ENCODE data around the gene PGM1.

PGM1 gene

DNA sequence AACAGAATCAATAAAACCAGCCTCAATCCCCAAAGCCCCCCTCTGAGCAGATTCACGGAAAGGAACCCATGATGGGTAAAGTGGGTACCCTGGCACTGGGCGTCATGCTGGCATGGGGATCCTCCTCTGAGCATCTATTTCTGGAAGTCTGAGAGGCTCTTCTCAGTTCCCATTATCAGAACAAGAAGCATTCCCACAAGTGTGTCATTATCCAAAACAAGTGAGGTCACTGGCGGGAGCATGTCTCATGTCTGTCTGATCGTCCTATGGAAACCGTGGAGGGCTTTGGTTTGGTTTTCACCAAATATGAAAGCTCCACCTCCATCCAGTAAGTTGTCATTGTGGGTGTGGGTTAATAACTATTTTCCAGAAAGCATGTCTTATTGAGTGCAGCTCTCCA lies 70.7 kb downstream of the PGM1 start:
- DNase-seq (ENCODE audit: low read depth in 1 of 2, low spot score in 1 of 2) = no peak

DNA sequence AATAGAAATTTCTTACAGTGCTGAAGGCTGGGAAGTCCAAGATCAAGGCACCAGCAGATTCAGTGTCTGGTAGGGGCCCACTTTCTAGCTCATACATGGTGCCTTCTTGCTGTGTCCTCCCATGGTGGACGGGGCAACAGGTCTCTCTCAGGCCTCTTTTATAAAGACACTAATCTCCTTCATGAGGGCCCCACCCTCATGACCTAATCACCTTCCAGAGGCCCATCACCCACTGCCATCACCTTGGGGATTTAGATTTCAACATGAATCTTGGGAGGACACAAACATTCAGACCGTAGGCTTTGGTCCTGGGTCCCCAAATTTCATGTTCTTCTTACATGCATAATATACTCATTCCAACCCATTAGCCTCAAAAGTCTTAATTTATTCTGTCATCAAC lies 71.5 kb downstream of the PGM1 start:
- DNase-seq (ENCODE audit: low read depth in 1 of 2, low spot score in 1 of 2) = no peak

DNA sequence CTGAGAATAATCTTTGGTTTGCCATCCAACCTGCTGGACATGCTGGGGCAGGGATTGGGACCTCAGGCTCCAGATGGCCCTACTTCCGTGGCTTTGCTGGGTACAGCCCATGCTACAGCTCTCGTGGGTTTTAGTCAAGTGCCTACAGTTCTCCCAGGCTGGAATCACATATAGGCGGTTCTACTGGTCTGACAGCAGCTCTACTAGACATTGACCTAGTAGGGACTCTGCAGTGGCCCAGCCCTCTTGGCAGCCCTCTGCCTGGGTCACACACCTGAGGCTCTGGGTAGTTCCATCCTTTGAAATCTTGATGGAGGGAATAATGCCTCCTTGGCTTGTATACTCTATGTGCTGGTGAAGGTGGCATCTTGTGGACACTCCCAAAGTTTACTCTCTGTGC lies 72.2 kb downstream of the PGM1 start:
- no peak for DNase-seq (ENCODE audit: low read depth in 1 of 2, low spot score in 1 of 2)

DNA sequence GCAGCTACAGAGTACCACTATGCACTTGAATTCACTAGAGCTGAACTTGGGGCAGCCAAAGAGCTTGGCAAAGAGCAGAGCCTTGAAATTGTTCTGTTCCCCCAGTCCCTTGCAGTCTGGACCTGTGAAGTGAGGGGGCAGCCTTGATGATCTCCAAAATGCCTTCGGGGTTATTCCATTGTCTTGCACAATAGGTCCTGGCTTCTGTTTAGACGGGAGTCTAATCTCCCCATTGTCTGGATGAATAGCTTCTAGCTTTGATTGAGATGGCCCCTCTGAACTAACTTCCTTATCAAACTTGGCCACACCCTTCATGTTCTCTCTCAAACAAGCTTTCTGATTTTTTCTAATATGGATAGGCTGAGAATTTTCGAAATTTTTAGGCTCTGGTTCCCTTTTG lies 72.6 kb downstream of the PGM1 start:
- DNase-seq (ENCODE audit: low read depth in 1 of 2, low spot score in 1 of 2) = no peak

DNA sequence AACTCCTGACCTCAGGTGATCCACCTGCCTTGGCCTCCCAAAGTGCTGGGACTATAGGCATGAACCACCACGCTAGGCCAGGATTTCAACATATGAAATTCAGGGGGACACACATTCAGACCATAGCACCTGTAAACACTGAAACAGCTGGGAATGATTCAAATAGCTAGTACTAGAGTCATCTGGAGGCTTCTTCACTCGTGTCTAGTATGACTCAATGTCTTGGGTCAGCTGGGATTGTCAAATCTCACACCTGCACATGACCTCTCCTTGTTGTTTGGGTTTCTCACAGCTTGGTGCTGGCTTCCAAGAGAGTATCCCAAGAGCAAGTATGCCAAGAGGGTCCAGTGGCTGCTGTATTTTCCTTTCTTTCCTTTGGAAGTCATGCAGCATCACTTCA lies 75.1 kb downstream of the PGM1 start:
- DNase-seq (ENCODE audit: low read depth in 1 of 2, low spot score in 1 of 2) = no peak

DNA sequence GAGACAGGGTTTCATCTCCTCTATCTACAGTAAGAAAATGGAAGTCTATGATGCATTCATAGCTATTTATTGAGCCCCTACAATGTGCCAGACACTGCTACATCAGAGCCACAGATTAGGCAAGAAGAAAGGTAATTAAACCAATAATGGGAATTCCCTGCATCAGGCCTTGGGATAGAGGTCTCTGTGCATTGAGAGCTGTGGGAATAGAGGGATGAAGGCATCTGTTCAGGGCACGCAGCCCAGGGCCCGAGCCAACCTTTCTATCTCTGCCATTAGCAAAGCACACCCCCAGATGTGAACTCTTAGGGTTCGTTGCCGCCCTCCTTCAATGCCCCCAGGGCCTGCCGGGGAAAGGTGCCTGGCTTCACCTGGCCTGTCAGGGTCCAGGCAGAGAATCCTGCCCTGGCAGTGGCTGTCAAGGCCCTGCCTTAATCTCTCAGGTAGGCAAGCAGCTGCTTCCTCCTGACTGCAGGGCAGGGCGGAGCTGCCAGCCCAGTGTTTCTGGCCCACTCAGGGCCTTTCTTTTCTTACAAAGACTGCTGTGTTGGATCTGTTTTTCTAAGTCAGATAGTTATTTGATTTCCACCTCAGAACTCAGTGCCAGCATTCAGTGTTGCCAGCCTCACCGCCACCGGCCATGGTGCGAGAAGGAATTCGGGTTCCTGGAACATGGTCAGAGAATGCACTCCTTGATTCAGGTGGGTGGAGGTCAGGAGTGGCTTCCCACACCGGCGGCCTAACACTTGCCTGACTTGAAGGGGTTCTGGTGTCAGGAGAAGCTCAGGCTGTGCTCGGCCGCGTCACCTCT lies 76.1 kb downstream of the PGM1 start:
- DNase-seq (ENCODE audit: low read depth in 1 of 2, low spot score in 1 of 2) = no peak

DNA sequence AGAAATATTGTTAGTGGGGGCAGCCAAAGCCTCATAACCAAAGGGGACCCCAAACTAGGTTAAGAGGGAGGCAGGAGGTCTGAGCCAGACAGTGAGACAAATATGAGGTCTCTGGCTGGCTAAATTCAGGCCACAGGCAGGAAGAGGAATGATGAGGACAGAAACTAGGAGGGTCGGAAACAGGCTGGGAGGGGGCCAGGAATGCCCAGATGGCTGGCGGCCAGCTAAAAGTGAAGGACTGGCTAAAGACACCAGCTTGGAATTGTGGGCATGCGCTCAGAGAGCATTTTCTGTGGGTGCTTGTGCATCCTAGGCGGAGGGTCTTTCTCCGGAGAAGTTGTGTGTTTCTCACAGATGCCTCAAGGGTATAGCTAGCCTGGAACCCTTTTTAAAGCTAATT lies 77.0 kb downstream of the PGM1 start:
- DNase-seq (ENCODE audit: low read depth in 1 of 2, low spot score in 1 of 2) = no peak

DNA sequence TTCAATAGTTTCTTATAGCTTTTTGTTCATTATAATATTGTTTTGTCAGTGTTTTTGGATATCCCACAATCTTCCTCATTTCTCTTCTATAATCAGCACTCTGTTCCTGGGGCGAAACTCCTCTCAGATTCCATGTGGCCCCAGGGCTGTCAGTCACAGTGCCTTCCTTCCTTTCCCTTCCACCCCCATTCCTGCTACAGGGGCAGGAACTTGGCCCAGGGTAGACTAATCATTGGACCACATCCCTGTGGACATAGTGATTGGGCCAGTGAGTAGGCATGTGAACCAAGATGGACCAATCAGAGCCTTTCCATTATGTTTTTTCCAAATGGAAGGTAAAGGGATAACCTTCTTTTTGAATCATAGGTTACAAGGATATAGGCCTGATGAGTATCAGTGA lies 78.3 kb downstream of the PGM1 start:
- no peak for DNase-seq (ENCODE audit: low read depth in 1 of 2, low spot score in 1 of 2)

DNA sequence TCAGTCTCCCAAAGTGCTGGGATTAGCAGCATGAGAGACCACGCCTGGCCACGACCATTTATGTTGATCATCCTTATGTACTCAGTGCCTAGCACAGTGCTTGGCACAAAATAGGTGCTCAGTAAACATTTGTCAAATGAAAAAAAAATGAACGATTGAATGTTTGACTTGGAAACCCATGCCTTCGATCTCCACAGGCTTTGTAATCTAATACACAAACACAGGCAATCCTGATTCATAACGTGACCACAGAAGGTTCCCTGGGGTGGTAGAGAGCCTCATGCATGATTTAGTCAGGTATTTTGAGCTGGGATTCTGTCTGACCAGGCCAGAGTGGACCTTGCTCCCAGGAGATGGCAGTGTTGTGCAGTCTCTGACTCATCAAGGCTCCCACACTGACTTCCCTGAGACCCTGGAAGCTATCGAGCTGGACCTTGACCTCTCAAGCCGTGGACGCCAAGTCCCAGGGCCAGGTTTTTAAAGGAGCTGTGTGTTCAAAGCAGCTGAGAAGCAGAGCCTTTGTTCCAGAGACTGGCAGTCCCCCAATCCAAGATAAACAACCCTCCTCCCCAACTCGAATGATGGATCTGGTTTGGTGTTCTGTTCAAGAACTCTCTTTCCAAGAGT lies 81.1 kb downstream of the PGM1 start:
- DNase-seq (ENCODE audit: low read depth in 1 of 2, low spot score in 1 of 2) = no peak

DNA sequence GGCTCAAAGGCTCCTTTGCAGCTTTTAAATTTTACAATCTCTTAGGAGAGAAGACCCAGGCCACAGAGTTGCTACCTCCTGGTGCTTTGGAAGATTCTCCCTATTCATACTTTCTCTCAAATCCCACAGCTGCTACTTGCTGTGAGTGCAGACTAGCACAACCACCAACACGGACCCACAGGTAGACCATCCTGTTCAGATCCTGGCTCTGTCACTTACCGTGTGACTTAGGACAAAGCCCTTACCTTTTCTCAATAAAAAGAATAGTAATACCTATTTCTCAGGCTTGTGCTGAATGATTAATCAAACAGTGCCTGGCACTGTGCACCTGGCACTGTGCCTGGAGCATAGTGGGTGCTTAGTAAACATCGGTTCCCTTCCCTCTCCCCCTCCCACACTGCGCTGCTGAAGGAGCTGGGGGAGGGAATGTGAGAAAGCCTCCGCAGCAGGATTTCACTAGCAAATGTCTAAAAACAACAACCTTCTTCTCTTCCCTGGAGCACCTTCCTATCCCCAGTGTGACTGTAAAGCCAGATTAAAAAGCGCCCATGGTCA lies 81.7 kb downstream of the PGM1 start:
- no peak for DNase-seq (ENCODE audit: low read depth in 1 of 2, low spot score in 1 of 2)

DNA sequence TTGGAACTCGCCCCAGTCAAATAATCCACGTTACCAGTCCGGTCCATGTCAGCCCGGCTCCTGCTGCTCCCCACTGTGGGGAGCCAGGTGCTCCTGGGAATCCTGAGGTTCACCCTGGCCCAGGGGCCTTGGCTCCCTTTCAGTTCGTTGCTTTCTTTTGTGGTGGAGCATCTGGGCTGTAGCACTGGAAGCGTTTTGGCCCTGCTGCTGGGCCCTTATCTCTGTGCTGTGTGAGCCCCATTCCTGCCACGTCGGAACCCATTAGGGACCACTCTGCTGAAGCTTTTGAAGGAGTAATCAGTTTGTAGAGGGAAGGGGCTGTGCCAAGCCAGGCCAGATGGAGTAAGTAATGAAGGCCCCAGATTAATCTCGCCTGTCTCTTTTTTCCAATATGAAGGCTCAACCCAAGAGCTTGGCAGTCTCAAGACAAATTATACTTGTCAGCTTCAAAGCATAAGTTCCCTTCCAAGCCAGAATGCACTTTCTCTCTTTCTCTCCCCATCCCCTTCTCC lies 82.3 kb downstream of the PGM1 start:
- DNase-seq (ENCODE audit: low read depth in 1 of 2, low spot score in 1 of 2) = no peak

DNA sequence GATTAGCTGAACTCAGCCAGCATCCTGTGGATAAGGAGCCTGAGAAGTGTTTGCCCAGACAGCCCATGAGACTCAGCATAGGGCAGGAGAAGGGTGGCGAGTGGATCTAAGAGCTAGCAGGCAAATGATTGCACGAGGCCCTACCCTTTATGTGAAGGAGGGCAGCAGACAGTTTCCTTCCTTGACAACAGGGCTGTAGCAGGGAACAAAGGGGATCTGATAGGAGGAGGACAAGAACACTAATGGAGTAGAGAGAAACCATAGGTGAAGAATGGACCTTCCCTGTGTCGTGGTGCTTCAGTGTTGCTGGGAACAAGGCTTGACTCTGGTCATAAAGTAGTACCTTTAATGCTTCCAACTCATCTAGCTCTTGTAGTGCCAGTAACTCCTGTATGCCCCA lies 84.3 kb downstream of the PGM1 start:
- DNase-seq (ENCODE audit: low read depth in 1 of 2, low spot score in 1 of 2) = no peak

DNA sequence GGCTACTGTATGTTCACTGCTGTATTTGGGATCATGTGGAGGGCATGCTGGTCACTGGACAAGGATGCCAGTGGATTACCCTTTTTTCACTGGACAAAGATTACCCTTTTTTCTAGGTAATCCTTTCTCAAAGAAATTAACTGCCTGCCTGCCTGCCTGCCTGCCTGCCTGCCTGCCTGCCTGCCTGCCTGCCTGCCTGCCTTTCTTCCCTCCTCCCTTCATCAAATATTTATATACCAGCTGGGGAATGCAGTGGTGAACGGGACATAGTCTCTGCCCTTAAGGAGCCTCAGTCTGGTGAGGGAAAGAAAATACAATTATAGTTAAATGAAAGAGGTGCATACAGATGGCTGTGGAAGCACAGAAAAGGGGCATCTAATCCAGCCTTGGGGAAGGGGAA lies 85.0 kb downstream of the PGM1 start:
- no peak for DNase-seq (ENCODE audit: low read depth in 1 of 2, low spot score in 1 of 2)

DNA sequence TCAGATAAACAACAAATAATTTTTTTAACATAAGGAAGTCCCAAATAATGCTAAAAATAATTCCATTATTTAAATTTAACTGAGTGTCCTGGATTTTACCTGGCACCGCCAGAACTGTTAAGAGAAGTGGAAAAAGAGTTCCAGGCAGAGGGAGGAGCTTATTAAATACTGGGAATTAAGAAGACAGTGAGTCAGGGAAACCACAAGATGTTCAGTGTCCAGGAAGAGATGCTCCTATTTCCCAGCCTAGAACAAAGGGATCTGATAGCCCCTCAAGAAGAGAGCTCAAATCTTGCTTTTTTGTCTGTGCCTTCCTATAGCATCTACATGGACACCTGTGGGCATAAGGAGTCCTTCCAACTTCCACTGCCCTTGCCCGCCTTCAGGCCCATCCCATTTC lies 85.9 kb downstream of the PGM1 start:
- no peak for DNase-seq (ENCODE audit: low read depth in 1 of 2, low spot score in 1 of 2)

DNA sequence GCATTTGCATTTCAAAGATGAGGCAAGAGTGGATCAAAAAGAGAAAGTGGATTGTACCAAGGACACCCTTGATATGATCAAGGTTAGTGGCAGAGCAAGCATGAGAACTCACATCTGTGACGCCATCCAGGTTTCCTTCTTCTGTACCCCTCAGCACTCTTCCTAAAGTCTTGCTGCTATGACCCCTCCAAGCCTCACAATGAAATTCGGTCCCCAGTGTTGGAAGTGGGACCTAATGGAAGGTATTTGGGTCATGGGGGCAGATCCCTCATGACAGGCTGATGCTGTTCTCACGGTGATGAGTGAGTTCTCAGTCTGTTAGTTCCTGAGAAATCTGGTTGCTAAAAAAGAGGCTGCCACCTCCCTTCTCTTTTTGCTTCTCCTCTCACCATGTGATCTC lies 86.4 kb downstream of the PGM1 start:
- DNase-seq (ENCODE audit: low read depth in 1 of 2, low spot score in 1 of 2) = no peak

DNA sequence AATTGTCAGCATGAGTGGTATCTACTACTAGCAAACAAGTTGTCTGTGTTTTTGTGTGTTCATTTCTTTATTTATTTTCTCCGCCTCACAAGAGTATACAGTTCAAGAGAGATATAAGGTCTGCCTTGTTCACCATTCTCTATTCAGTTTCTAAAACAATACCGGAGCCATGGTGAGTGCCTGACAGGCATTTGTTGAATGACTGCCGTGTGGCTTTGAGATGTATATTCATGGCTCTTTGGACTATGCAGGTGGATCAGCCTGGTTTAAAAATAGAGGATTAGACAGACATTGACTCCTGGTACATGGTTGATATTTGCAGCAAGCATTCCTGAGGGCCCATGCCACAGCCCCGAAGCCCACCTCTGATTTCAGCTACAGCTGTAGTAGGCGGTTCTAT lies 89.7 kb downstream of the PGM1 start:
- no peak for DNase-seq (ENCODE audit: low read depth in 1 of 2, low spot score in 1 of 2)

DNA sequence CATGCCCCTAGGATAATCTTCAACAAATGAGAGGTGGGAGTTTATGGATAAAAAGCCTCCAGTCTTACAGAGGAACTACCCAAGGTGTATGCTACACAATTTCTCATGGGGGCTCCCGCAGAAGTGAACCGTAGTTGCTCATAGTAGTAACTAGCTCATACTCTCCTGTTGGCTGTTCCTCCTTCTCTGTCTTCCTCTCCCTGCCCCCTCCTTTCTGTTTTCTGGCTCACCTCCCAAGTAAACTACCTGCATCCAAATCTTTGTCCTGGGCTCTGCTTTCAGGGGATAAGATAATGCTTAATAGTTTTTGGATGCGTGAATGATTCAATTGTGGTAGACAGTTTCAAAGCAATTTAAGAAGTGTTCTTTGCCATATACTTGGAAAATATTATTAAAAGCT lies 90.5 kb downstream of the PGM1 start:
- no peak for DNase-seq (ENCODE audit: low read depth in 1 of 2, low spot score in 1 of 2)

DNA sequence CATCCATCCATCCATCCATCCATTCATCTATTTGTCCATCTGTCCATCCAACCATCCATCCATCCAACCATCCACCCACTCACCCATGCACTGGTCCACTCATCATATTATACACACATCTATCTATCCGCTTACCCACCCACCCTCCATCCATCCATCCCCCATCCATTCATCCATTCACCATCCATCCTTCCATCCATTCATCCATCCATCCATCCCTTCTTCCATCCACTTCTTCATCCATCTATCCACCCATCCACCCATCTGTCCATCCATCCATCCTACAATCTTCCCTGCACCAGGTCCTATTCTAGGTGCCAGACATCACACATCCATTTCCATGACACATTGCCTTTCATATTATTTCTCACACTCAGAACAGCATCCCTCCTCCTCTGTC lies 93.5 kb downstream of the PGM1 start:
- DNase-seq (ENCODE audit: low read depth in 1 of 2, low spot score in 1 of 2) = no peak

DNA sequence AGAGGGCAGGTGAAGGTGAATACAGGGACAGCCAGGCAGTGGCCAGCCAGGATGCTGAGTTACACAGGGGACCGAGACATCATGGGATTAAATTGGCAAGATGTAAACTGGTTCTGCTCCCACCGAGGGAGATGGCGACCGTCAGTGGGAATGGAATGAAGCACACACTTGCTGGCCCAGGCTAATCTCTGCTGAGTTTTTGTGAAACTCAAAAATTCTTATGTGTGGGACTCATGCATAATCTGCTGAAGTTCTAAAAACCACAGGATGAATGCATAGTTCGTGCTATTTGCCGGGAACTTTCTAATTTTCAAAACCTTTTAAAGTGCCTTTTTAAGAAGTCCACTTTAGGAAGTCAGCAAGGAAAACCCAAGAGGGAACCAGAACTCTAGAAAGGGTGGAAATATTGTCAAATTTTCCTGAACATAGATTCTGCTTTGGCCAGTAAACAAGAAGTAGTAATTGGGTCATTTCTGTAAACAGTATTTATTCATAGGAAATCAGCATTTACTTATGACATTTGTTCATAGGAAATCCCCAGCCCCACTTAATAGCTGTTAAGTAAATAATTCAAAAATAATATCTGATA lies 95.2 kb downstream of the PGM1 start:
- DNase-seq (ENCODE audit: low read depth in 1 of 2, low spot score in 1 of 2) = no peak

DNA sequence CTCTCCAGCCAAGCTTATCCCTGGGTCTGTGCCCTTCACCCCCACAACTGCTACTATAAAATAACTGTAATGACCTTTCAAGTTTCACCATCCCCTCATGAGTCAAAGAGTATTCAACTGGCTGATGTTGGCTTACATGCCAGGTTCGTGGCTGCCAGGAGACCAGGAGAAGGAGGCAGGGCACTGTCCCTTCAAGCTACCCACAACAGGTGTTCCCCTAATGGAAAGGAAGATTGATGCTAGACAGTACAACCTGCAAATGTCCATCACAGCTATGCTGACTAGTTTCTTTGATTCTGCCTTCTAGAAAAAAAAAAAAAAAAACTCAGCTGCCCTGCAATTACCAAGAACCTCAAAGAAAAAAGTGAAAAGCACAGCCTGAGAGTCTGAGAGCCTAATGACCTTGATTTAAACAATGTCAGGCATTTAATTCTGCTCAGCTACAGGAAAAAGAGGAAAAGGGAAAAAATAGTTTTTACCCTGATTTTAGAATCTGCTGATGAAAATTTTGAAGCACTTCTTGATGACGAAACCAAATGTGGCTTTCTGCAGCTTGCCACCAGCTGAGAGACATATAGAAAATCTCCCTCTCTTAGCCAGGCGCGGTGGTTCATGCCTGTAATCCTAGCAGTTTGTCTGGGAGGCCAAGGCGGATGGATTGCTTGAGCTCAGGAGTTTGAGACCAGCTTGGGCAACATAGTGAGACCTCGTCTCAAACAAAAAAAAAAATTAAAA lies 97.9 kb downstream of the PGM1 start:
- no peak for DNase-seq (ENCODE audit: low read depth in 1 of 2, low spot score in 1 of 2)

DNA sequence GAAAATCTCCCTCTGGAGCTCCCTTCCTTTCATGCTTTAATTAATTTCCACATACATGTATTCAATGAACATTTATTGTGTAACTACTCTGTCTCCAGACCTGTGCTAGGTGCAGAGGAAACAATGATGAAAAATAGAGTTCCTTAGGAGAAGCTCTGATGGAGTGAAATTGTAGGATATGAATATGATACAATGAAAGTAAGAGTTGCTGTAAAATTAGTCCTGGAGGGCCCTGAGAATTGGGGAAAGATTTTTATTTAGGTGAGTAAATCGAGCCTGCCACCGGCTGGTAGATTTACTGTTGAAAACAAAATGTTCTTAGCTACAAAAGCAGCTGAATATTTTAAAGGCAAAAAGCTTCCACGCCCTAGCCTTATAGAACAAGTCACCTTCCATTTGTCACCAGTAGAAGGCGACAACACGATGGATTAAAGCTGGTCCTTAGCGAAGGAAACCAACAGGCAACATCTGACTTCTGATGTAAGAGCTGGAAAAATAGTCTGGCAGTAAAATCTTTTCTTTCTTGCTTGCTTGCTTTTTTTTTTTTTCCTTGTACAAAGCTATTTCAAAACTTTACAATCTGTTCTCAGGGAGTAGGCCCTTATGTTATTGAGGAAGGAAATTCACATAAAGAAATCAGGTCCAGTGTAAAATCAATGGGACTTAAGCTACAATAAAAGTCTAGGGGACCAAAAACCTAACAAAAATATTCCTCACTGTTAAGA lies 98.7 kb downstream of the PGM1 start:
- DNase-seq (ENCODE audit: low read depth in 1 of 2, low spot score in 1 of 2) = no peak
